ENCODE results near the gene RHOXF1. TPM values are rescaled to one million over a fixed set of nuclear protein-coding genes. Genes with fewer than 3 reads are reported as not detected.
"Not testable (repeated sequence)": the region's sequence is repeated elsewhere in the genome, so short reads cannot be mapped to it uniquely, and the experiment has no call there.

The RHOXF1 gene
- total RNA-seq, 2 donors from 2014 or later: 0.37 TPM; not detected in 1

GRCh38 chrX:120120223-120120622, 4.5 kb upstream of the RHOXF1 start:
- no peaks in the 10 kb centered on the region for H3K4me1 Mint-ChIP-seq

DNA sequence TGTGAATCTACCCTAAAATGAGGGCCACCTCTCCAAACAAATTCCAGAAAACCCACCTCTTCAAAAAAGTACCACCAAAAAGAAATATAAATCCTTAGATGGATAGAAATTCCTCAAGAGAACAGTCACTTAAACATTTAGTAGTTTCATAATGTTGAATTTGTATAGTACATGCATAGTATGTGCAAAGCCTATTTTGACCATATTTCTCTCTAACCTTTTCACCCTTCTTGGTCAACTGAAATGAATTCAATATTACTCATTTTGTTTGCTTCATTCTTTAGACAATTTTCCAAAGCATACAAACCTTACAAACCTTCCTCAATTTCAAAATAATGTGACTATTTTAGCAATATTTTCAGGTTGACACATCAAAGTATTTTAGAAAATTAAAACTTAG, 4.1 kb downstream of the RHOXF1 start:
- H3K4me1 Mint-ChIP-seq: no peaks in the 10 kb centered on the region
- no peaks in the 10 kb centered on the region for H3K9me3 Mint-ChIP-seq
- H3K27ac Mint-ChIP-seq: no peak overlapping the region
- ATAC-seq (replicated peaks): no peak
- no peak overlapping the region for H3K4me3 Mint-ChIP-seq
- H3K36me3 Mint-ChIP-seq (ENCODE audit: low read depth): no peaks in the 10 kb centered on the region
- H3K27me3 Mint-ChIP-seq: no peaks in the 10 kb centered on the region

More at GRCh38 chrX:120120223-120120622, 4.5 kb upstream of the RHOXF1 start:
- H3K36me3 Mint-ChIP-seq (ENCODE audit: low read depth): no peaks in the 10 kb centered on the region
- H3K9me3 Mint-ChIP-seq: no peaks in the 10 kb centered on the region
- ATAC-seq (replicated peaks): no peak
- no peak overlapping the region for H3K4me3 Mint-ChIP-seq
- H3K27ac Mint-ChIP-seq: no peak overlapping the region
- H3K27me3 Mint-ChIP-seq: no peaks in the 10 kb centered on the region

- no peaks in the 10 kb centered on the region for H3K27me3 Mint-ChIP-seq
- H3K9me3 Mint-ChIP-seq: no peaks in the 10 kb centered on the region
- no peak for ATAC-seq (replicated peaks)
- no peak overlapping the region for H3K4me3 Mint-ChIP-seq
- H3K4me1 Mint-ChIP-seq: no peaks in the 10 kb centered on the region
- H3K27ac Mint-ChIP-seq: no peak overlapping the region
- no peaks in the 10 kb centered on the region for H3K36me3 Mint-ChIP-seq (ENCODE audit: low read depth)
These were observed 6.3 kb downstream of the RHOXF1 start for GRCh38 chrX:120109378-120109777.

DNA sequence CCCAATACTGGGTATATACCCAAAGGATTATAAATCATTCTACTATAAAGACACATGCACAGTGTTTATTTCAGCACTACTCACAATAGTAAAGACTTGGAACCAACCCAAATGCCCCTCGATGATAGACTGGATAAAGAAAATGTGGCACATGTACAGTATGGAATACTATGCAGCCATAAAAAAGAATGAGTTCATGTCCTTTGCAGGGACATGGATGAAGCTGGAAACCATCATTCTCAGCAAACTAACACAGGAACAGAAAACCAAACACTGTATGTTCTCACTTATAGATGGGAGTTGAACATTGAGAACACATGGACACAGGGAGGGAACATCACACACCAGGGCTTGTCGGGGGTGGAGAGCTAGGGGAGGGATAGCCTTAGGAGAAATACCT, 11.0 kb downstream of the RHOXF1 start:
- not testable (repeated sequence) for H3K4me3 Mint-ChIP-seq; H3K27me3 Mint-ChIP-seq; H3K27ac Mint-ChIP-seq; H3K9me3 Mint-ChIP-seq; ATAC-seq (replicated peaks); H3K4me1 Mint-ChIP-seq; H3K36me3 Mint-ChIP-seq (ENCODE audit: low read depth)

- not testable (repeated sequence) for H3K4me1 Mint-ChIP-seq; H3K9me3 Mint-ChIP-seq; ATAC-seq (replicated peaks); H3K4me3 Mint-ChIP-seq; H3K36me3 Mint-ChIP-seq (ENCODE audit: low read depth); H3K27me3 Mint-ChIP-seq; H3K27ac Mint-ChIP-seq
These were observed 14.7 kb downstream of the RHOXF1 start for GRCh38 chrX:120101057-120101456.

DNA sequence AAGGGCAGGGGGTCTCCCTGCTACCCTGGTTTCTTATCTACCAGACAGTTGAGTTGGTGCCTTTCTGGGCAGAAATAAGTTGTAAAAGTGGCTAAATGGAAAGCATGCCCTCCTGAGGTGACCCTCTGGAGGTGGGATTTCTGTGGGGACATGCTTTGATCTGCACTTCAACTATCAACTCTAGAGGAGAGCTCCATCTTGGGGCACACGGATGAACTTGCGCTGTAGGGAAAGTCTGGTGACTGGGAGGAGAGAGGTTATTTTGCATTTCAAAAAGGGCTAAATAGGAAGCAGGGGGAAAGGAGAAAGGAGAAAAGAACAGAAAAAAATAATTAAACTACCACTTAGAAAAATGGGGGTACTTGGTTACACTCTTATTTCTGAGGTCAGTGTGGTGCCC, 25.5 kb downstream of the RHOXF1 start:
- no peak for ATAC-seq (replicated peaks)
- no peaks in the 10 kb centered on the region for H3K9me3 Mint-ChIP-seq
- no peaks in the 10 kb centered on the region for H3K4me1 Mint-ChIP-seq
- H3K27me3 Mint-ChIP-seq: no peaks in the 10 kb centered on the region
- H3K36me3 Mint-ChIP-seq (ENCODE audit: low read depth): no peaks in the 10 kb centered on the region
- H3K4me3 Mint-ChIP-seq: no peak overlapping the region
- no peak overlapping the region for H3K27ac Mint-ChIP-seq

- Mint-ChIP-seq H3K4me1 (no peaks in the 10 kb centered on the region), H3K27me3 (no peaks in the 10 kb centered on the region), H3K27ac (peak overlapping the region; percentile 71), H3K36me3 (ENCODE audit: low read depth) (no peaks in the 10 kb centered on the region), H3K9me3 (no peaks in the 10 kb centered on the region), H3K4me3 (no peak overlapping the region)
- no peak for ATAC-seq (replicated peaks)
These were observed 28.3 kb downstream of the RHOXF1 start for GRCh38 chrX:120087289-120088017.

- H3K9me3 Mint-ChIP-seq; ATAC-seq (replicated peaks); H3K4me3 Mint-ChIP-seq; H3K4me1 Mint-ChIP-seq; H3K36me3 Mint-ChIP-seq (ENCODE audit: low read depth); H3K27me3 Mint-ChIP-seq; H3K27ac Mint-ChIP-seq: not testable (repeated sequence)
These were observed 30.0 kb downstream of the RHOXF1 start for GRCh38 chrX:120085553-120086185.

DNA sequence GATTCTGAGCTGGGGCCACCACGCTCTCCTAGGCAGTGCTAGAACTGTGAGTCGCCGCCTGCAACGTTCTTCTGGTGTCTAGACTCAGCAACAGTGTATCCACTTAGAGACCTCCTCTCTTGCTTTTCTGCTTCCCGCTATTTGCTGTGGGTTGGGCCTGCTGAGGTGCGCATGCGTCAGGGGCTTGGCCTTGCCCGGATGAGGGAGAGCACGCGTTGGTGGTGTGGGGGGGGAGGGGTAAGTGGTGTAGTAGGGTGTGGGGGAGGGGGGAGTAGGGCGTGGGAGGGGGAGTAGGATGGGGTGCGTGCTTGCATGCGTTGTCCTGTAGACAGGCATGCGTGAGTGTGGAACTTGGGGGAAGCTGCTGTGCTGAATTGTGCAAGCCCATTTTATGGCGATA, 38.1 kb downstream of the RHOXF1 start, which contains the start of gene RHOXF2B:
TSS of gene RHOXF2B (minus strand) at position 101 of the 400 bp plus-strand sequence. CDS start 138 bp downstream, outside the sequence.
- H3K4me3 Mint-ChIP-seq; H3K27ac Mint-ChIP-seq; H3K27me3 Mint-ChIP-seq; H3K36me3 Mint-ChIP-seq (ENCODE audit: low read depth); ATAC-seq (replicated peaks); H3K9me3 Mint-ChIP-seq; H3K4me1 Mint-ChIP-seq: not testable (repeated sequence)

- ATAC-seq (replicated peaks); H3K4me3 Mint-ChIP-seq; H3K36me3 Mint-ChIP-seq (ENCODE audit: low read depth); H3K27ac Mint-ChIP-seq; H3K27me3 Mint-ChIP-seq; H3K4me1 Mint-ChIP-seq; H3K9me3 Mint-ChIP-seq: not testable (repeated sequence)
These were observed 49.5 kb downstream of the RHOXF1 start for GRCh38 chrX:120066169-120066568.

Other genes with a start within 250 kb of the RHOXF1 start
- 10 to 100 TPM; 22.3 to 25.2 TPM for gene RNF113A, start 244.2 kb downstream of the RHOXF1 start, total RNA-seq
- 10 to 100 TPM; 70.5 to 96.5 TPM for gene NDUFA1, start 244.1 kb downstream of the RHOXF1 start, total RNA-seq
- gene AKAP14, start 220.0 kb downstream of the RHOXF1 start, total RNA-seq: not detected
- gene NKAP, start 172.2 kb downstream of the RHOXF1 start, total RNA-seq: 10 to 100 TPM; 10.1 to 10.8 TPM
- not detected for gene RHOXF2B, start 38.2 kb downstream of the RHOXF1 start, total RNA-seq
- gene RHOXF2, start 42.7 kb upstream of the RHOXF1 start, total RNA-seq: under 1 TPM in 1 of 2 donors, not detected in 1; 0.29 TPM
- 10 to 100 TPM; 14.4 to 14.7 TPM for gene ZBTB33, start 134.9 kb upstream of the RHOXF1 start, total RNA-seq
- gene TMEM255A, start 195.5 kb upstream of the RHOXF1 start, total RNA-seq: under 1 TPM in 1 of 2 donors, not detected in 1; 0.08 TPM
- not detected for gene ATP1B4, start 246.2 kb upstream of the RHOXF1 start, total RNA-seq